ENCODE data around the gene FNDC3B. TPM values are rescaled to one million over a fixed set of nuclear protein-coding genes. Genes with fewer than 3 reads are reported as not detected.

Gene FNDC3B
- total RNA-seq, 4 donors from 2014 or later = 59.8 to 72.6 (median 65.6) TPM

GRCh38 chr3:172110127-172110779, 70.9 kb downstream of the FNDC3B start:
- TF ChIP-seq EP300 (IDR thresholded peaks at IDR 0.05) (no peak), POLR2A (IDR thresholded peaks at IDR 0.05; ENCODE audit: low read depth) (no peak), CTCF (IDR thresholded peaks at IDR 0.05) (no peak), POLR2AphosphoS5 (IDR thresholded peaks at IDR 0.05) (no peak)
- DNase-seq (ENCODE audit: extremely low spot score) = no peak
- 98% methylated on average over 3 of the region's 3 CpGs for WGBS
- Histone ChIP-seq H3K9me3 (no peaks in the 10 kb centered on the region), H3K27ac (replicated peaks in 1 of 4) (no peak overlapping the region), H3K36me3 (peaks cover 9 to 28% (median 22%) of the 10 kb centered on the region in 4 donors), H3K27me3 (no peaks in the 10 kb centered on the region), H3K4me3 (no peak overlapping the region), H3K4me1 (peaks cover 26 to 45% (median 42%) of the 10 kb centered on the region in 4 donors)
- intact Hi-C loops (cut with DNase I) = no loop called here

DNA sequence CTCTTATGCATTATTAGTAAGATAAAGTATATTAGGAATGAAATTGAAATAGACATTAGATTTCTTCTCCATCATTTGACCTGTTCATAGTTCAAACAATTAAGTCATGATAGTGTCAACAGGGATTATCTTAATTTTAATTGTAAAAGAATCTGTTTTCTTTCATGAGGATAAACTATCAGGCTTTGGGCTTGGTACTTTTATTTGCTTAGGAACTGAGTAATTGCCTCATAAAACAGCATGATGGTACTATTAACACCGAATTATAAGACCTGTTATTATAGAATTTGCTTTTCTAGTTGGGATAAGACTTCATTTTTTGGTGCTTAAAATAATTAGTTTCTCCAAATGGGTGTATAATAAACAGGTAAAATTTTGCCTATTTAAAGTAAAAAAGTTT, 71.8 kb downstream of the FNDC3B start:
- Histone ChIP-seq H3K27me3 (no peaks in the 10 kb centered on the region), H3K4me1 (peaks cover 23 to 48% (median 43%) of the 10 kb centered on the region in 4 donors), H3K36me3 (peaks cover 9 to 37% (median 30%) of the 10 kb centered on the region in 4 donors), H3K27ac (replicated peaks in 1 of 4) (no peak overlapping the region), H3K4me3 (no peak overlapping the region), H3K9me3 (no peaks in the 10 kb centered on the region)
- 100% methylated on average over 1 of the region's 1 CpG for WGBS
- DNase-seq (ENCODE audit: extremely low spot score) = no peak
- TF ChIP-seq CTCF (IDR thresholded peaks at IDR 0.05) = no peak
- no peak for TF ChIP-seq POLR2AphosphoS5 (IDR thresholded peaks at IDR 0.05)
- TF ChIP-seq POLR2A (IDR thresholded peaks at IDR 0.05; ENCODE audit: low read depth) = no peak
- TF ChIP-seq EP300 (IDR thresholded peaks at IDR 0.05) = no peak
- intact Hi-C loops (cut with DNase I) = no loop called here

DNA sequence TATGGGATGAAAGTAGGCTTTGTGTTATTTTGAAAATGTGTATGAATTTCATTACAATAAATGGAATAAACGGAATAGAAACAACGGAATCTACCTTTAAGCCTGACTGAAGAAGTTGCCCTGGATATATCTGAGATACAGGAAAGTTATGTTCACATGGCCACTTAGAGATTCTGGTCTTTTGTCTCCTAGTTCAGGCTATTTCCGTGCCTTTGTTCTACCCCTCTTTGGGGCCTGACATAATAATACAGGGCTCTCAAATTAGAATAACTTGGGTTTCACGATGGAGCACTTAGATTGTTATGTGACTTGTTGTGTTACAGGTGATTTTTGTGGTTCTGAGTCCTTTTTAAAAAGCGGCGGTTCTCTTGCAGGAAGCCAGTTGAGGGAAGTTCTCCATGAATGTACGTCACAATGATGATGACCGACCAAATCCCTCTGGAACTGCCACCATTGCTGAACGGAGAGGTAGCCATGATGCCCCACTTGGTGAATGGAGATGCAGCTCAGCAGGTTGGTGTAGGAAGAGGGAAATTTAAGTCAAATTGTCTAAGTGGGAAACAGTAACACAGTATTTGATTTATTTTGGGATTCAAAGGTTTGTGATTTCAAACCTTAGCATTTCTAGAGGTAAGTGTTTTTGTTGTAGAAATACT, 72.8 kb downstream of the FNDC3B start:
- WGBS = 96% methylated on average over 9 of the region's 9 CpGs
- Histone ChIP-seq H3K27me3 (no peaks in the 10 kb centered on the region), H3K4me3 (no peak overlapping the region), H3K27ac (replicated peaks in 1 of 4) (no peak overlapping the region), H3K9me3 (no peaks in the 10 kb centered on the region), H3K4me1 (peaks cover 19 to 46% (median 37%) of the 10 kb centered on the region in 4 donors), H3K36me3 (peaks cover 13 to 48% (median 36%) of the 10 kb centered on the region in 4 donors)
- no peak for DNase-seq (ENCODE audit: extremely low spot score)
- no peak for TF ChIP-seq POLR2A (IDR thresholded peaks at IDR 0.05; ENCODE audit: low read depth)
- TF ChIP-seq POLR2AphosphoS5 (IDR thresholded peaks at IDR 0.05) = no peak
- TF ChIP-seq CTCF (IDR thresholded peaks at IDR 0.05) = no peak
- TF ChIP-seq EP300 (IDR thresholded peaks at IDR 0.05) = no peak
- intact Hi-C loops (cut with DNase I) = no loop called here

DNA sequence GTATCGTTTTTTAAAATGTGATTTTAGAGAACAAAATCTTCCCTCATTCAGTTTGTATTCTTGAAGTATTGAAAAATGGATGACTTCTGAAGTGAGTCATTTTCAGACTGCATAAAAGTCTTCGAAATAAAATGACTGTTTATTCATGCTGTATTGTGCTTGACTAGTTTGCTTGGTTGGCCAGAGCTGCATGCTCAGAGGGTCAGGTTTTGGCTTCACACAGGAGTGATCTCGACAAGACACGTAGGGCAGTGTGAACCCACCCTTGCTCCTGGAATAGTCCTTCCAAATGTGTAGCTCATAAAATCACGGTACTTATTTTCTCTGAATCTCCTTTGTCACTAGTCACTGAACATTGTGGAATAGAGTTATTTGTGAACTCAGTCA, 73.3 kb downstream of the FNDC3B start:
- WGBS = 66% methylated on average over 5 of the region's 5 CpGs
- TF ChIP-seq POLR2A (IDR thresholded peaks at IDR 0.05; ENCODE audit: low read depth) (no peak), CTCF (IDR thresholded peaks at IDR 0.05) (no peak), POLR2AphosphoS5 (IDR thresholded peaks at IDR 0.05) (no peak), EP300 (IDR thresholded peaks at IDR 0.05) (no peak)
- Histone ChIP-seq H3K4me1 (peaks cover 14 to 41% (median 32%) of the 10 kb centered on the region in 4 donors), H3K36me3 (peaks cover 13 to 48% (median 36%) of the 10 kb centered on the region in 4 donors), H3K27me3 (no peaks in the 10 kb centered on the region), H3K4me3 (no peak overlapping the region), H3K27ac (replicated peaks in 1 of 4) (no peak overlapping the region), H3K9me3 (no peaks in the 10 kb centered on the region)
- intact Hi-C loops (cut with DNase I) = no loop called here
- no peak for DNase-seq (ENCODE audit: extremely low spot score)

Measured in esophagus muscularis mucosa (tissue), 4 donors.